ENCODE data around the gene CDKN2B-AS1.

Gene CDKN2B-AS1

DNA sequence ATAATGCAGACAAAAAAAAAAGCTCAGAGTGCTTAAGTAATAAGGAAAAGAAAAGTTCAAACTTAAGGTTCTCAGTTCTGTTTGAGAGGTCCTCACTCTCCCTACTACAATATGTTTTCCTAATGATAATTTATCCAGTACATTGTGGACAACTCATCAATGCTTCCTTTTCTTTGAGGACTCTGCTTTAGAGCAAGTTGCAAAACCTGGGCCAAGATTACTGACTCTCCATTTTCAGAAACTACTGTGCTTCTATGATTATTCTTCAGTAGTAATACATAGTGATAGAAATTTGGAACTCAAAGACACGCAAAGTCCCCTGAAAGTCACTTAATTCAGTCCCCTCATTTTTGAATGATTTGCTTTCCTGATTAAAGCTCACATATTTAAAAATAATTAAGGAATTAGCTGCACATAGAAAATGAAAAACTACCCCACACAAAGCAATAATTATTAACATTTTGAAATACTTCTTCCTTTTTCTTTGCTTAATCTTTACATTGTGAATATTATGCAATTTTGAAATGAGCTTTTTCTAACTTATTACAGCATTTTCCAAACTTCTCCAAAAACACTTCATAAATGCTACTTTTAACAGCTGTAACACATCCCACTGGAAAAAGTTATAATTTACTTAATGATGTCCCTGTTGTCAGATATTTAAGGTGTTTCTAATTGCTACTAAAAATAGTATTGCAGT, 11.6 kb upstream of the CDKN2B-AS1 start:
- no peak for DNase-seq (ENCODE audit: low read depth, low spot score)

- no peak for DNase-seq (ENCODE audit: low read depth, low spot score)
Observed at GRCh38 chr9:21983561-21983935, 11.0 kb upstream of the CDKN2B-AS1 start.

DNA sequence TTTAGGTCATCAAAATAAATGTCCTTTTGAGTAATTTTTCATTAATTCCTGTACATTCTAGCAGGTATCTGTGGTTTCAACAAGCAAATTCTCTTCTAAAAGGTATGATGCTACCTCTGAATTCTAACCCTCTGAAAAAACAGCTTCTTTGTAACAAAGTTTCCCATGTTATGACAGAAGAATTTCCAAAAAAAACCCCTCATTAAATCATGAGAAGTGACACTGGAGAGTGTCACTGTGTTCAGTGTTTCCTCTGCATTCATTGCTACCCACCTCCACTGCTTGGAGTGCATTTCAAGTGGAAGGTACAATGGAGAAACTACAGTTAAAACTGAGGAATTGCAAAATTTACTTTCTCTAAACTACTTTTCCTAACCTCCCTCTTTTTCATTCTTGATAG, 10.5 kb upstream of the CDKN2B-AS1 start:
- no peak for DNase-seq (ENCODE audit: low read depth, low spot score)

DNA sequence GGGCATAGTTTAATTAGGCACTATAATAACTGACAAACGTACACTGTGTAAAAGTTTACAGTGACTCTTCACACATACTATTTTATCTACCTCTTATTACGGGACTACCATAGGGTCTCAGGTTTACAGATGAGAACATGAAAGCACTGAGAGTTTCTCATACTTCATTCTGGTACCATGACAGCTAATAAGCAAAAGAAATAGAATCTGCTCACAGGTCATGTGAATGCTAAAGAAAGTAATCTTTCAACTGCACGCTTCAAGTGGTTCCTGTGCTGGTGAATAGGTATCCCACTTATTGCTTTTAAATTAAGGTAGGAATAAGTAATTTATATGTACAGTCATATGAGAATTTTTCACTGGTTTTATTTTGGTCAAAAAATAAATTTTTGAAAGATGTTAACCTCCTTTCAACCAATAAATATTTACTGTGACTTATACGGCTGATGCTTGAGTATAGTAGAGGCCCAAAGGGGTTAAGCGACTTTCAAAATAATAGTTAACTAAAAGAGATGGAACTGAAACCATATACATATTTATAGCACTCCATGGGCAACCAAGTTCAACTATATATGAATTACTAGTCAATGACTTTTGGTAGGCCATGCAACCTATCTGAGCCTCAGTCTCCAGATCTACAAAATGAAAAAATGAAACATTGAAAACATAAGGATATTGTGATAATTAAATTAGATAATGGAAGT, 8.5 kb upstream of the CDKN2B-AS1 start:
- no peak for DNase-seq (ENCODE audit: low read depth, low spot score)

DNA sequence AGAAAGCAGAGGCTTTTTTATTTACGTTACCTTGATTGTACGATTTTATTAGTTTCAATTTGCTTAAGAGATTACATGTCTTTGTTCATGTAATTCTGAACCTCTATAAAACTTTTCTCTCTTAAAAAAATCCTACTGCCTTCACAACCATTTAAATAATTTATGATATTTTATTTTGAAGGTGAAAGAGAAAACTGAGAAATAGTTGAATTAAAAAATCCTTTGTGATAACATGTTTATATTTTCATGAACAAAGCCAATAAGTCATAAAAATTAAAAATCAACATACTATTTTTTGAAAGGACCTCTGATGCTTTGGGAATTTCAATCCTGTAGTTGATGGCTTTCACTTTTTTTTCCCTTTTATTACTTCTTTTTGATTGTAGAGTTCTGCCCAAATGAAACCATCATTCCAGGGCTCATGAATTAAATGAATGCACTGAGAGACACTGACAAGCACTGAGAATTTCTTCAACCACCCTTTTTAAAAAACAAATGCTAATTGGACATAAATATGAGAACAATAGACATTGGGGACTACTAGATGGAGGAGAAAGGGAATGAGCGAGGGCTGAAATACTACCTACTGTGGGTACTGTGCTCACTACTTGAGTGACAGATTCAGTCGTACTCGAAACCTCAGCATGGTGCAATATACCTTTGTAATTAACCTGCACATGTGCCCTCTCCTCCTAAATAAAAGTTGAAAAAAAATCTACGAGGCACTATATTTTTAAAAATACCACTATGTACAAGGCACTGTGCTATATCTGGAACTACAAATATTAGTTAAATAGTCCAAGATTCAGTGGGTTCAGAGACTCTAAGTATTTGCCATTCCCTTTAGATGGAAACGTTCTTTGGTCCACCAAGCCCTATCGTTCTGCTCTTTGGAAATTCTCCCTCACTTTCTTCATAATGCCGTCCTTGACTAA, 6.3 kb upstream of the CDKN2B-AS1 start:
- no peak for DNase-seq (ENCODE audit: low read depth, low spot score)

DNA sequence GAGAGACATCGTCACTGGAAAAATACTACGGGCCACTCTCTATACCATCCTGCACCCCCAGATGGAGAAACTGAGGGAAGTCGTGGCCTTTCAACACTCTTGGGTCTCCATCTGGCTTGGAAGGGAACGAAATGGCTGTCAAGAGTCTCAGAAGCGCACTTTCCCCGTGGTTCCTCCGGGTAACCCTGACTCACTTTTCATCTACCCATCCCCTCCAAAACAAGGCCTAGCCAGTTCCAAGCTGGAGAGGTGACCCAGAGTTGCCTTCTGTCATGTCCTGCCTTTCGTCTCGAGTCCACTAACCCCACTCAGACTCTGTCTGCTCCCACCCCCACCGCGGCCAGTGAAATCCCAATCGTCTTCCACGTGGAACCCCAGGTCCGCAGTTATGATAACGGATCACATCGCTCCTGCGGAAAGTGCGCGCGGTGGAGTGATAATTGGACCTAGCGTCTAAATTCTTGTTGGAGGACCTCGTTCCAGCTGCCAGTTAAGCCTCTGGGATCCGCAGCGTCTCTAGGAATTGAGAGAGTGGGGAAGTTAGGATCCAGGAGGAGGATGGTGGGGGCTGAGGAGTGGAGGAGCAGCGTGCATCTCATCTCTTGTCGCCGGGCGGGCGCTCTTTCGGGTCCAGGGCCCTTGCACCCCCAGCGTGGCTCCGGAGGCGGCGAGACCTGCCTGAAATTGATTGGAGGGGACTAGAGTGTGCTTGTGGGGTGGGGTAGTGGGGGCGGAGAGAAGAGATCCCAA, 5.0 kb upstream of the CDKN2B-AS1 start:
- DNase-seq (ENCODE audit: low read depth, low spot score): no peak

DNA sequence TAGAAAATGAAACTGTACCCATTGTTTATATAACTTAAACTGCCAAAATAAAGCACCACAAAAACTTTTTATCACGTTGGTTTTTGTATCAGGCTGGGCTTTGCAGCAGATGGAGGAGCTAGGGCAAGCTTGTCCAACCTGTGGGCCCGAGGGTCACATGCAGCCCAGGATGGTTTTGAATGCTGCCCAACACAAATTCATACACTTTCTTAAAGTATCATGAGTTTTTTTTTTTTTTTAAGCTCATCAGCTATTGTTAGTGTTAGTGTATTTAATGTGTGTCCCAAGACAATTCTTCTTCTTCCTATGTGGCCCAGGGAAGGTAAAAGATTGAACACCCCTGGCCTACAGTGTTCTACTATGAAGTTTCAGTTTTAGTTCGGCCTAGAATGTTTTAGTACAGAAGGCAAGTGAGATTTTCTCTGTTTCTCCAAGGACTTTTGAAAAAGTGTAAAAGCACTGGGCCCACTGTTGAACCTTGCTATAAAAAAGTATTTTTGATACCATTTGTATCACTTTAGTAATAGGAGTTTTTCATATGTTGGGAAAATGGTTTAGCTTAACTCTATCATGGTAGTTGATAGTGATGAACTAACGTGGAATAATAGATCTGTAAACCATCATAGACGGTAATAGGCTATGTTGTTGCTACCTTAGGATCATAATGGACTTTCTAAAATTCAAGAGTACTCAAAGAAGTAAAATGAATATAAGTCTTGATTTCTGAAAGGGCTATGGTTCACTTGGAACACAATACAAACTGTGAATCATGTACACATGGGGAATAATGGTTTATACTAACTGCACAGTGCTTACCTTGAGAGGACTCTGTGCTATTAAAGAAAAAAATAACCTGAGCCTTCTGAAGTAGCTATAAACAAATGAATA, 3.3 kb upstream of the CDKN2B-AS1 start:
- no peak for DNase-seq (ENCODE audit: low read depth, low spot score)

DNA sequence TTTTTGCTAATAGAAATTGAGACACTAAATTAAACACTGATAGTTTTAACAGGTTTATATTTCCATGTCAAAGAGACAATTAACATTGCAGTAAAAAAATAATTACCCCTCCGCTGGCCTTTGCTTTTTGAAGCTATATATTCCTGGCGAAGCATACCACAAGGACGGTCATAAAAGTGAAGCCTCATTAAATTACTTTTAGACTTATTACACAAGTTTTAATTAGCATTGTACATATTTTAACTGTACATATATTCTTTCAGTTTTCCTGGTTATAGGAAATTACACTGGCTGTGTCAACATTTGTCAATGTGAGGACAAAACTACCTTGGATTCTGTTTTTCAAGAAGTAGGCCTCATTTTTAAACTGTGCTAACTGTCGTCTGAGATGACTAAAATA, 1.6 kb upstream of the CDKN2B-AS1 start:
- no peak for DNase-seq (ENCODE audit: low read depth, low spot score)

GRCh38 chr9:21993893-21994555, 567 bp upstream of the CDKN2B-AS1 start, which contains the start of gene CDKN2A:
CDKN2A (minus strand) TSS chr9:21994392.
- peak; percentile 50 for DNase-seq (ENCODE audit: low read depth, low spot score)

DNA sequence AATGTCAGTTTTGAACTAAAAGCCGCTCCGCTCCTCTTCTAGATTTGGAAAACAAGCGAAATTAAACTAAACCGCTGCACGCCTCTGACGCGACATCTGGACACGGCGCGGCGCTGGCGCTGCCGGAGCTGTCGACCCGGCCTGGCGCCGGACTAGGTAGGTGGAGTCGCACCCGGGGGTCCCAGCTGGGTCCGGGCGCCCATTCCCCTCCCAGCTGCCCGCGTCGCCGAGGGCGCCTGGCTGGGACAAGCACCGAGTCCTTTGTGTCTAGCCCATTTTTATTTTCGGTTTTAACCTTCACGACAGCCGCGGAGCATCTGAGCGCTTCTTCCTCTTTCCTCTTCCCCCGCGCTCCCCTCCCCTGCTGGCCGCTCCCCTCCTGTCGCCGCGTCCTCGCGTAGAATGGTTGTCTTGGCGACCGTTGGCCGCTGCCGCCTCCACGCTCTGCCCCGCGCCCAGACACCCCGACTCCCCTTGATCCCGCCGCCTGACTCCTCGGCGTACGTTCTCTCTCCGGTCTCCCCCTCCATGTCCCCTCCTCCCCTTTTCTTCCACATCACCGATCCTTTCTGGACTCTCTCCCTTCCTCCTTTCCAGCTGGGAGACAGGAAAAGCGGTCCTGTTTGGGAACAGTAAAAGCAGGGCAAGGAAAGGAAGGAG, 545 bp downstream of the CDKN2B-AS1 start:
- DNase-seq (ENCODE audit: low read depth, low spot score): peak; percentile 72

GRCh38 chr9:21995666-21996398, 1.2 kb downstream of the CDKN2B-AS1 start:
- DNase-seq (ENCODE audit: low read depth, low spot score): peak; percentile 60

GRCh38 chr9:21996438-21996837, 1.8 kb downstream of the CDKN2B-AS1 start:
- DNase-seq (ENCODE audit: low read depth, low spot score): peak; percentile 52

DNA sequence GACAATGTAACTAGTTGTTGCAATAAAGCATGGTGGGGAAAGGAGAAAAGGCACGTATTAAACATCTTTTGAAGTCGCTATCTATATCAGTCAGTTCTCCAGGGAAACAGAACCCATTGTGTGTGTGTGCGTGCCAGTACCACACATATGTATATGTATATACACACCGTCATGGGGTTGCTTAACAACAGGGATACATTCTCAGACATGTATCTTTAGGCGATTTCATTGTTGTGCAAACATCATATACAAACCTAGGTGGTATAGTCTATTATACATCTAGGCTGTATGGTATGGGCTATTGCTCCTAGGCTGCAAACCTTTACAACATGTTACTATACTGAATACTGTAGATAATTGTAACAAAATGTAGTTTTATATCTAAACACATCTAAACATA, 2.3 kb downstream of the CDKN2B-AS1 start:
- DNase-seq (ENCODE audit: low read depth, low spot score): no peak

DNA sequence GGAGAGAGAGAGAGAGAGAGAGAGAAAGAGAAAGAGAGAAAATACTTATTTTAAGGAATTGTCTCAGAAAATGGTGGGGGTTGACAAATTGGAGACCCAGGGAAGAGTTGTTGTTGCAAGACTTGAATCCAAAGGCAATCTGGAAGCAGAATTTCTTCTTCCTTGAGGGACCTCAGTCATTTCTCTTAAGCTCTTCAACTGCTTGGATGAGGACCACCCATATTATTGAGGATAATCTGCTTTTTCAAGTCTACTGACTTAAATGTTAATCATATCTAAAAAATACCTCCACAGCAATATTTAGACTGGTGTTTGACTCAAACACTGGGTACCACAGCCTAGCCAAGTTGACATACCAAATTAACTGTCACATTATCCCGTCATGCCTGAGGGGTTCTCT, 2.9 kb downstream of the CDKN2B-AS1 start:
- DNase-seq (ENCODE audit: low read depth, low spot score): no peak

DNA sequence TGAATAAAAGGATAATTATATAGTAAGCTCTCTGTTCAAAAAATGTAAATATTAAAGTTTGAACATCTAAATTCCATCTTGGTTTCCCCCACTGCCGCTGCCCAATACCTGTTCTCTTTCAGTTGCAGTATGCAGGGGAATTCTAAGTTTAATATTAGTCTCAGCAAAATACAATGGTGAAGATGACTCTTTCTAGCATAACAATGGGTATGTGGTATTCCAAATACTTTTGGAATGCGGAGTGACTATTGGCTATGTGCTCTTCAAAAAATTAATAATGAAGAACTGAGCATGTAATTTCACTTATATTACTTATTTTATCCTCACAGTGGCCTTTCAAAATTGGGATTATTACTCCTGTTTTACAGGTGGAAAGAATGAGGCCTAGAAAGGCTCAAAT, 3.4 kb downstream of the CDKN2B-AS1 start:
- no peak for DNase-seq (ENCODE audit: low read depth, low spot score)

DNA sequence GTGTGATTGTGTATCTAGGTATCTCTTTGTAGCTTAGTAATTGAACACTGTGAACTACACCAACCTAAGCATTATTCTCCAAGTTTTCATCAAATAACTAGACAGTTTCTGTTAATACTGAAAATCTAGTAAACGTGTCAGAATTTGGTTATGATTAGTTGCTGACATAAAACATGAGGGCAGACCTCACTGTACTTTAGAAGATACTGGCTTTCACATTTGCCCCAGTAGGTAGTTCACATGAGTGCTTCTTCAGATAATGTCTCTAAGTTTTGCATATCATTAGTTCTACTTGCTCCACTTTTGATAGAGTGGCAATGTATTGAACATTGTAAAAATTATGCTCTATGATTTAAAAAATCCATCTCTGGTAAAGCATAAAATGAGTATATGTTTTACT, 7.4 kb downstream of the CDKN2B-AS1 start:
- DNase-seq (ENCODE audit: low read depth, low spot score): no peak

DNA sequence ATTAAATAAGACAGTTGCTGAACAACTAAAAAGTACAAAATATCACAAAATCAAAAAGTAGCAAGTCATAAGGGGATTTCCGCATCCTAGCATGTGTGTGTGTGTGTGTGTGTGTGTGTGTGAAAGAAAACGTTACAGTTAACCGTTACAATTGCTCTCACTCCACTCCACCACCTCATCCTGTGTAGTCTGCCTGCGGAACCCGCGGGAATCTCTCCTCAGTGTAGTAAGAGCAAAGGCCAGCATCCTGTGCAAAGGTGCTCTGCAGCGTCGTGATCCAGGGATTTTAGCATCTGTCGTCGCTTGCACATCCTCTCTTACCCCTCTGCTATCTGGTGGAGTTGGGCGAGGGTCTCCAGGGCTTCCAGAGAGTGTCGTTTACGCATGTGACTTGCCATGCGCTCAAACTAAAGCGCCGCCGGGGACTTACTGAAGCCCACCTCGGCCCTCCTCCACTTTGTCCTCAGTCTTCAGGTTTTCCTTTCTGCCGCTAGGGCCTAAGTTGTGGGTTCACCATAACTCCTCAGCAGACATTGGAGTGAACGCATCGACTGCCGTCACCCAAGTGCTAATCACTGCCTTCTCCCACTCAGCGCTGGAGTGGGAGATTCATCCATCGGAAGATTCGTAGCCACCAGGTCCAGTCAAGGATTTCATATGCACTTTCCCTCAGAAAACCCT, 10.6 kb downstream of the CDKN2B-AS1 start:
- DNase-seq (ENCODE audit: low read depth, low spot score): peak; percentile 69
